Ammon's horn (tissue), 1 donor: ENCODE data around the gene TNFSF13.

ENCODE experiments used
- DNase-seq: peaks from one replicate; pipeline ENCODE4 v3.0.0-alpha.2; 2016; ENCODE audit warnings: low spot score

TNFSF13 gene

DNA sequence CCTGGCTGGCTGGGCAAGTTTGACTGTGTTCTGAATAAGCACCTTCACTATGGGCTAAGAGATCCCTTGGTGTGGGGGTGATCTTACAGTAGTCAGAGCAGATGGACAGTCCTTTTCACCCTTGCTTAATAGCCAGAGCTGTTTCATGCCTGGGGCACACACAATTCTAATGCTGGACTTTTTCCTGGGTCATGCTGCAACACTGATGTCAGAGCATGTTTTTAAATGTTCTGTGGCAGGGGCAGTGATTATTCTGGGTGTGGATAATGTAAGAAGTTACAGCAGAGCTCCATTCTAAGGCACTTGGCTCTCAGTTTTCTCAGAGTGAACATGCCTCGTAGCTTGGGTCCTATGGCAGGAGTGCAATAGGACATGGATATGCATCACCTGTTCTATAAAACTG, 16.9 kb downstream of the TNFSF13 start:
- no peak for DNase-seq

DNA sequence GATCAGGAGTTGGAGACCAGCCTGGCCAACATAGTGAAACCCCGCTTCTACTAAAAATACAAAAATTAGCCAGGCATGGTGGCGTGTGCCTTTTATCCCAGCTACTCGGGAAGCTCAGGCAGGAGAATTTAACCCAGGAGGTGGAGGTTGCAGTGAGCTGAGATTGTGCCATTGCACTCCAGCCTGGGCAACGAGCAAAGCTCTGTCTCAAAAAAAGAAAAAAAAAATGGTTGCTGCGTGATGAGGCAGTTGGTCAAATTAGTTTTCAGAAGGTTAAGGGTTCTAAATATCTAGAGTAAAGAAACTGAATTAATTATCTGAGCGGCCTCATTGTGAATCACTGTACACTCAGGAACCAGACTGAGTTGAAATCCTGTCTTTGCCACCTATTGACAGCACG, 17.4 kb downstream of the TNFSF13 start:
- DNase-seq, result no peak

DNA sequence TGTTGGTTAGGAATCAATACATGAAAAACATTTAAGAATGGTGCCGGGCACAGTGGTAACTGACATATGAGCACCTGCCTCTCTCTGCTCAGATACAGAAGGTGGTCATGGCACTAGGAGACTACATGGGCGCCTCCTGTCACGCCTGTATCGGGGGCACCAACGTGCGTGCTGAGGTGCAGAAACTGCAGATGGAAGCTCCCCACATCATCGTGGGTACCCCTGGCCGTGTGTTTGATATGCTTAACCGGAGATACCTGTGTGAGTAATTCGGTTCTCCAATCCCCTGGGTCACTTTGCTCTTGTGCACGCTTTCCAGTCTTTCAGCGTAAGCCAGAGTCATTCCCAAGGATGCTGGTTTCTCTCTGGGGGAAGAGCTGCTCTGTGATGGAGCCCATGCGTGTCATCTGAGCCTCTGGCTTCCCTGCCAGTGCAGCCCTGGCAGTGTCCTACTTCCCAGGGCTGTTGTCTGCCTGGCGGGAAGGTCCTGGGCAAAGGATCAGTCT, 17.9 kb downstream of the TNFSF13 start:
- no peak for DNase-seq

DNA sequence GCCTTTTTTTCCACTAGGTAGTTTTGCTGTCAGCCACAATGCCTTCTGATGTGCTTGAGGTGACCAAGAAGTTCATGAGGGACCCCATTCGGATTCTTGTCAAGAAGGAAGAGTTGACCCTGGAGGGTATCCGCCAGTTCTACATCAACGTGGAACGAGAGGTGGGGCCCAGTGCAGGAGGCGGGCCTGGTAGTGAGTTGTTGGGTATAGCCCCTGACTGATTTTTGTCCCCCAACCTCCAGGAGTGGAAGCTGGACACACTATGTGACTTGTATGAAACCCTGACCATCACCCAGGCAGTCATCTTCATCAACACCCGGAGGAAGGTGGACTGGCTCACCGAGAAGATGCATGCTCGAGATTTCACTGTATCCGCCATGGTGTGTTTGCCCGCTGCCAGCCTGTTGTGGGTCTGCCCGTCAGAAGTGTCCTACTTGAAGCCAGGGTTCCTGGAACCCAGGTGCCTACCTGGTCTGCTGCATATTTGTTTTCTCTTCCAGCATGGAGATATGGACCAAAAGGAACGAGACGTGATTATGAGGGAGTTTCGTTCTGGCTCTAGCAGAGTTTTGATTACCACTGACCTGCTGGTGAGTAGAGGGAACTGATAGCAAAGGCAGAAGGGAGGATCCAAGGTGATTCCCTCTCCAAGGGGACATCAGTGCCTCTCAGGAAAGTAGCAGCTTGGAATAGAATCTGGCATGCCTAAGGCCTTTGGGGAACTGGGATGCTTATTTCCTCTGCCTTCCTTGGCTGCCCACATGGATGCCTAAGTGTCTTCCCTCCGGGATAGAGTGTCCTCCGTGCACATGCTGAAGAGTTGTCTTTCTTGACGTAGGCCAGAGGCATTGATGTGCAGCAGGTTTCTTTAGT, 19.0 kb downstream of the TNFSF13 start:
- no peak for DNase-seq

DNA sequence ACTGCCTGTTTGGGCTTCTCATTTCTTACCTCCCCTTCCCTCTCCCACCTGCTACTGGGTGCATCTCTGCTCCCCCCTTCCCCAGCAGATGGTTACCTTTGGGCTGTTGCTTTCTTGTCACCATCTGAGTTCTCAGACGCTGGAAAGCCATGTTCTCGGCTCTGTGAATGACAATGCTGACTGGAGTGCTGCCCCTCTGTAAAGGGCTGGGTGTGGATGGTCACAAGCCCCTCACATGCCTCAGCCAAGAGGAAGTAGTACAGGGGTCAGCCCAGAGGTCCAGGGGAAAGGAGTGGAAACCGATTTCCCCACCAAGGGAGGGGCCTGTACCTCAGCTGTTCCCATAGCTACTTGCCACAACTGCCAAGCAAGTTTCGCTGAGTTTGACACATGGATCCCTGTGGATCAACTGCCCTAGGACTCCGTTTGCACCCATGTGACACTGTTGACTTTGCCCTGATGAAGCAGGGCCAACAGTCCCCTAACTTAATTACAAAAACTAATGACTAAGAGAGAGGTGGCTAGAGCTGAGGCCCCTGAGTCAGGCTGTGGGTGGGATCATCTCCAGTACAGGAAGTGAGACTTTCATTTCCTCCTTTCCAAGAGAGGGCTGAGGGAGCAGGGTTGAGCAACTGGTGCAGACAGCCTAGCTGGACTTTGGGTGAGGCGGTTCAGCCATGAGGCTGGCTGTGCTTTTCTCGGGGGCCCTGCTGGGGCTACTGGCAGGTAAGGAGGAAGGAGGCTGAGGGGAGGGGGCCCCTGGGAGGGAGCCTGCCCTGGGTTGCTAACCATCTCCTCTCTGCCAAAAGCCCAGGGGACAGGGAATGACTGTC, 20.7 kb downstream of the TNFSF13 start, which contains the start of gene CD68:
Gene CD68, plus strand, starts transcription at position 638 of the 833 bp plus-strand sequence. Its CDS starts 40 bp downstream, at position 678.
- peak; percentile 70 for DNase-seq

DNA sequence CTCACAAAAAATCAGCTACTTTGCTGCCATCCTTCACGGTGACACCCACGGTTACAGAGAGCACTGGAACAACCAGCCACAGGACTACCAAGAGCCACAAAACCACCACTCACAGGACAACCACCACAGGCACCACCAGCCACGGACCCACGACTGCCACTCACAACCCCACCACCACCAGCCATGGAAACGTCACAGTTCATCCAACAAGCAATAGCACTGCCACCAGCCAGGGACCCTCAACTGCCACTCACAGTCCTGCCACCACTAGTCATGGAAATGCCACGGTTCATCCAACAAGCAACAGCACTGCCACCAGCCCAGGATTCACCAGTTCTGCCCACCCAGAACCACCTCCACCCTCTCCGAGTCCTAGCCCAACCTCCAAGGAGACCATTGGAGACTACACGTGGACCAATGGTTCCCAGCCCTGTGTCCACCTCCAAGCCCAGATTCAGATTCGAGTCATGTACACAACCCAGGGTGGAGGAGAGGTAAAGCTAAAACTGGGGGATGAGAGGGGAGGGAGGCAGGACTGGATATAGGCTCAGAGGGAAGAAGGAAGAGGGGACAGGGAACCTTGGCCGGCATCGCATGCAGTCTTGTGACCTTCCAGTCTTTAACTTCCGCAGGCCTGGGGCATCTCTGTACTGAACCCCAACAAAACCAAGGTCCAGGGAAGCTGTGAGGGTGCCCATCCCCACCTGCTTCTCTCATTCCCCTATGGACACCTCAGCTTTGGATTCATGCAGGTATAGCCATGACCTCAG, 21.5 kb downstream of the TNFSF13 start:
- DNase-seq, result no peak

DNA sequence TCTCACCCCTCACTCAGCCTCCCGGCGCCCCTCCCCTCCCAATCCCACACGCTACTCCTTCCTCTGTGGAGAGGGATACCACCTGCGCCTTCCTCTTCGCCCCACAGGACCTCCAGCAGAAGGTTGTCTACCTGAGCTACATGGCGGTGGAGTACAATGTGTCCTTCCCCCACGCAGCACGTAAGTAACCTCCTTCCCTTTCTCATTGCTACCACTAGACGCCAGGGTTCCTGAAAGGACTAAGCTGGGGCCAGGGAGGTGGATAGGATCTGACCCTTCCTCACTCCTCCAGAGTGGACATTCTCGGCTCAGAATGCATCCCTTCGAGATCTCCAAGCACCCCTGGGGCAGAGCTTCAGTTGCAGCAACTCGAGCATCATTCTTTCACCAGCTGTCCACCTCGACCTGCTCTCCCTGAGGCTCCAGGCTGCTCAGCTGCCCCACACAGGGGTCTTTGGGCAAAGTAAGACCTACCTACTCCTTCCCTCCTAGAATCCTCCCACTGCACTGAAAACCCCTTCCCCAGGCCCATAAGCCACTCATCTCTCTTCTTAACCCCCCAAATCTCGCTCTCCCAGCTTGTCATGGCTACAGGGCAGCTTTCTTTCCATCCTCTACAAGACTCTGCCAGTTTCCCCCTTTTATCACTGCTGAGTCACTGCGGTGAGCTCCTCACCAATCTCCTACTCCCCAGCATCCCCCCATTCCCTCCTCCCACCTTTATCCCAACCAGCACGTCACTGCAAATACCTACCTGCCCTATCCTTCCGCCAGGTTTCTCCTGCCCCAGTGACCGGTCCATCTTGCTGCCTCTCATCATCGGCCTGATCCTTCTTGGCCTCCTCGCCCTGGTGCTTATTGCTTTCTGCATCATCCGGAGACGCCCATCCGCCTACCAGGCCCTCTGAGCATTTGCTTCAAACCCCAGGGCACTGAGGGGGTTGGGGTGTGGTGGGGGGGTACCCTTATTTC, 22.3 kb downstream of the TNFSF13 start:
- DNase-seq, result no peak

DNA sequence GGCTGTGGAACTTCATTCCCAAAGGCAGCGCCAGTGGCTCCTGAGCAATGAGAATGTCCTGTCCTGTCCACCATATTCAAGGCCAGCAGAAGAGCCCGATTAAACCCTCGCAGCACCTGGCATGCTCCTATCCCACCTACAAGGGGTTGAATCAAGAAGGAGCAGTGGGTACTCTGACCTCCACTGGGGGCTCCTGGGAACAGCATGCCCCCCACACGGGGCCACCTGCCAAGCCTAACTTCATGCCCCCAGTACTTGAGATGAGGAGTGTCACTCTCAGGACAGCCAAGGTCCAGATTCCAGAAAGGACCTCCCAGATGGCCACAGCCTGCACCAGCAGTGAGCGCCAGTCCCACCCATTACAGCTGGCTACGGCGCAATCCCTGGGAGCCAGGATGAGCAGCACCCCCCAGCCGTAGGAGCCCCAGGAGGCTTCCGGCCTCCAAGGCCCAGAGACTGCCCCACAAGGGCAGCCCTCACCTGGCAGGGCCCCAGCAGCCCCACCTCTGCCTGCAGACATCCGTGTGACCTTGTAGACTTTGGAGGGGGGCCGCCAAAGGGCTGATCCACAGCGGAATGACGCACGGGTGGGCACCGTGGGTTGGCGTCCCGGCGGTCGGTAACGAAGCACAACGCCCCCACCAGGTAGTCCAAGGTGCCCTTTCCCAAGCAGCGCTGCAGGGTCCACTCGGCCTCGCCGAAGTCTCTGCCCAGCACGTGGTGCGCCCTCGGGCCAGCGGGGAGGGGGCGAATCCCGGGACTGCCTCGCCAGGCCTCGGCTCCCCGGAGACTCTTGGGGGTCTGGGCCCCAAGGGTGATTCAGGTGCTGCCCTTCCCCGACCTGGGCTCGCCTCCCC, 24.1 kb downstream of the TNFSF13 start:
- DNase-seq, result no peak

DNA sequence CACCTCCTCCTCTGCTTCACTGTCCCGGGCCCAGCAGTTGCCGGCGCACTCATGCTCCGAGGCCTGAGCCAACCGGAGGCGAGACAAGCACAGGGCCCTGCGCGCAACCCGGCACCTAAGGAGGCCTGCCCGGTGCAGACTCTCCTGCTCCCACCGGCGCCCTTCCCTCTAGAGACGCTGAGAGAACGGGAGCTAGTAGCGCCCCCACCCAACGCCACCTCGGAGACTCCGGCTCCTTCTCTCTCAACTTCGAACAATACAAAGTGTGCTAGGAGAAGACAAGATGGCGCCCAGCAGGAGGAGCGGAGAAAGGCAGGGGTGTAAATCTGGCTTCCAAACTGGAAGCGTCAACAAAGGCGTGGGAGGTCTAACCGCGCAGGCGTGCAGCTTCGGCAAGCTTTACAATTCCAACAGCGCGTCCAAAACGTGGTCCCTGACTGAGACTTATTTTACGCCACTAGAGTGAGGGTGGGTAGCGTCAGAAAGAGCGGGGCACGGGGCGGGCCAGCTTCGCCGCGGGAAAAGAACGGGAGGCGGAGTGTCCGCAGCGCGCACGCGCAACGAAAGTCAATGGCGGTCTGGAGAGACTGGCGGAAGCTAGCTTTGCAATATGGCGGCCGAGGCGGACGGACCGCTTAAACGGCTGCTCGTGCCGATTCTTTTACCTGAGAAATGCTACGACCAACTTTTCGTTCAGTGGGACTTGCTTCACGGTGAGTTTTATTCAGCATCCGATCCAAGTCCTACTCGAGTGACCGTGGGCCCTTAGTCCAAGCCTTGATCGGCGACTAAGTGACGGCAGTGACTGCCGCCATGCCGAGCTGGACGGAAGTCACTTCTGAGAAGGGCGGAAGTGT, 24.9 kb downstream of the TNFSF13 start, which contains the start of gene MPDU1:
Gene MPDU1, plus strand, starts transcription at position 600 of the 857 bp plus-strand sequence. Its CDS starts 11 bp downstream, at position 611.
- peak; percentile 97 for DNase-seq

DNA sequence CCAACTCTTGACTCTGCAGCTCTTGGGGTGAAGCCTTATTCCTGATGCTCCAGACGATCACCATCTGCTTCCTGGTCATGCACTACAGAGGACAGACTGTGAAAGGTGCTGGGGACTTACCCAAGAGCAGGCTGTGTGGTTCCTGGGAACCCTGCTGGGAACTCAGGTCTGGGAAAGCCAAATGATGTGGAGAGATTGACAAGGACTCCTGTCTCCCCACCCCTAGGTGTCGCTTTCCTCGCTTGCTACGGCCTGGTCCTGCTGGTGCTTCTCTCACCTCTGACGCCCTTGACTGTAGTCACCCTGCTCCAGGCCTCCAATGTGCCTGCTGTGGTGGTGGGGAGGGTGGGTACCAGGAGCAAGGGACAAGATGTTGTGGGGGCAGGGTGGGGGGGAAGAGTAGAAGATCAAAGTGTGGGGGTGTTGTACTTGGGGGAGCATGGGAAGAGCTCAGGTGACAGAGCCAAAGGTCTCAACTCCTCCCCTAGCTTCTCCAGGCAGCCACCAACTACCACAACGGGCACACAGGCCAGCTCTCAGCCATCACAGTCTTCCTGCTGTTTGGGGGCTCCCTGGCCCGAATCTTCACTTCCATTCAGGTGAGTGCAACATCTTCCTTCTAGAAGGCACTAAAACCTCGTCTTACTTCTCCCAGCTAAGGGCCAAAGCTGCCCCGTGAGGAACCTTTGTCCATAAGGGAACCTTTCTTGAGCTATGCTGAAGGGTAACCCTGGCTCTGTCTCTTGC, 28.3 kb downstream of the TNFSF13 start:
- DNase-seq, result no peak

DNA sequence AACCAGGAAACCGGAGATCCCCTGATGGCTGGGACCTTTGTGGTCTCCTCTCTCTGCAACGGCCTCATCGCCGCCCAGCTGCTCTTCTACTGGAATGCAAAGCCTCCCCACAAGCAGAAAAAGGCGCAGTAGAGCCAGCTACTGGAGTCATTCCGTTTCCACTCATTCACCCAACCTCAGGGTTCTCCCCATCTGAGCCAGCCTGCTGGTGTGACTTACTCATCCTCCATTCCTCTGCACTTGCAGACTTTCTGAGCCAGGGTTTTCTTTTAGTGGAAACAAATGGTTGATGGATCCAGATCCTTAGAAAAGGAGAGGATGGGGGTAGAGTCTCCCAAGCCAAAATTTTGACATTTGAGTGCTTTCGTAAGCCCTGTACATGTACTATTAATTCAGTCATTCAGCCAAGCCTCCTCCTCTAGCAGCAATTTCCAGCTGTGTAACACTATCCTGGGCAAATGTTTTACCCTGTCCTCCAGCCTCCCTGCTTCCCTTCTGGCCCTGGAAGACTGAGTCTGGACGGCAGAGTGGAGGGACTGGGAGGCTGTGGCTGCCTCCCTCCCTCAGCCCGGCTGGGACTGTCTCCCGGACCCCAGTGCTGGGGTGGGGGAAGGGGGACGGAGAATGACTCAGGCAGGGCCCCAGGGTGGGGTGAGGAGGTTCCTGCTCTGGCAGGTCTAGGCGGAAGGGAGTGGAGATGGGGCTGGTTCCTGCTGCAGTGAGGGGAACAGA, 29.0 kb downstream of the TNFSF13 start:
- DNase-seq, result no peak

DNA sequence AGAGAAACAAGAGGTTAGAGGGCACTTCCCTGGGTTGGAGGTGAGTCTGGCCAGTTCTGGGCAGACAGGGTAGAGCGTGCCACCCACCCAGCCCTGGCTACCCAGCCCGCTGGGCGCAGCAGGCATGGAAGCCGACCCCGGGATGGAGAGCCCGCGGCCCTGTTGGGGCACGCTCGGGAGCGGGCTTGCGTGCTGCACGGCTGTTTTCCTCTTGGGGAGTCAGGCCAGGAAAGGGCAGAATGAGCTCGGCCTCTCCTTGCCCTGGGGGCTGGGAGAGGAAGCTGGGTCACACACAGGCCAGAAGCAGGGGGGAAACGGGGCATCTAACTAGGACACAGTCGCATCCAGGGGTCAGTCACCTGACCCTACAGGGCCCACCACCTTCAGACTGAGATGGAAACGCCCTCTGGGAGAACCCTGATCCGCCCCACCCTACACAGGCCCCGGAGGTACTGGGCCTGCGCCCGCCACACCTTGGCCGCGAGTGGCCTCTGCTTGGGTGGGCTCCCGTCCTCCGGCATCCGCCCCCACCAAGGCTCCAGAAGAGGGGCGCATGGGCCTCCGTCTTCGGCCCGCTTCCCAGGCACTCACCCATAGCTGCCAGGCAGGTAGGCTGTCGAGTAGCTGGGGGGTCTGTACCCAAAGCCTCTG, 30.1 kb downstream of the TNFSF13 start:
- DNase-seq, result no peak

DNA sequence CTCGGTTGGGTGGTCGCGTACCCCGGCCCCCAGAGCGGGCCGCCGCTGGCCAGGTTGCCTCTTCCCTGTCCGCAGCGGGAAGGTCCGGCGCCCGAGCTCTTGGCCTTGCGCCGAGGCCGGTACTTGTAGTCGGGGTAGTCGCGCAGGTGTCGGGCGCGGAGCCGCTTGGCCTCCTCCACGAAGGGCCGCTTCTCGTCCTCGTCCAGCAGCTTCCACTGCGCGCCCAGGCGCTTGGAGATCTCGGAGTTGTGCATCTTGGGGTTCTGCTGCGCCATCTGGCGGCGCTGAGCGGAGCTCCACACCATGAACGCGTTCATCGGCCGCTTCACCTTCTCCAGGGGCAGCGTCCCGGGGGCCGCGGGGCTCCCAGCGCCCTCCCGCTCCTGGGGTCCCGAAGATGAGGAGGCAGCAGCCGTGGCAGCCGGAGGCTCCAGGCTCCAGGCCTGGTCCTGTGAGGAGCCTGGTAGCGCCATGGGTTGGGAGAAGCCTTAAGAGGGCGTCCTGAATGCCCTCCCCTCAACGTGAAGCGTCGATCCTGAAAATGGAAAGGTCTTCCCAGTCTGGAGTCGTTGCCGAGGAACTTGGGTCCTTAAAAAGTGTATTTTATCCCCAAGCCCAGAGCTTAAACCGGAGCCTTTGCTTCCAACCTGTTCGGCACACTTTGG, 30.8 kb downstream of the TNFSF13 start:
- peak; percentile 92 for DNase-seq

DNA sequence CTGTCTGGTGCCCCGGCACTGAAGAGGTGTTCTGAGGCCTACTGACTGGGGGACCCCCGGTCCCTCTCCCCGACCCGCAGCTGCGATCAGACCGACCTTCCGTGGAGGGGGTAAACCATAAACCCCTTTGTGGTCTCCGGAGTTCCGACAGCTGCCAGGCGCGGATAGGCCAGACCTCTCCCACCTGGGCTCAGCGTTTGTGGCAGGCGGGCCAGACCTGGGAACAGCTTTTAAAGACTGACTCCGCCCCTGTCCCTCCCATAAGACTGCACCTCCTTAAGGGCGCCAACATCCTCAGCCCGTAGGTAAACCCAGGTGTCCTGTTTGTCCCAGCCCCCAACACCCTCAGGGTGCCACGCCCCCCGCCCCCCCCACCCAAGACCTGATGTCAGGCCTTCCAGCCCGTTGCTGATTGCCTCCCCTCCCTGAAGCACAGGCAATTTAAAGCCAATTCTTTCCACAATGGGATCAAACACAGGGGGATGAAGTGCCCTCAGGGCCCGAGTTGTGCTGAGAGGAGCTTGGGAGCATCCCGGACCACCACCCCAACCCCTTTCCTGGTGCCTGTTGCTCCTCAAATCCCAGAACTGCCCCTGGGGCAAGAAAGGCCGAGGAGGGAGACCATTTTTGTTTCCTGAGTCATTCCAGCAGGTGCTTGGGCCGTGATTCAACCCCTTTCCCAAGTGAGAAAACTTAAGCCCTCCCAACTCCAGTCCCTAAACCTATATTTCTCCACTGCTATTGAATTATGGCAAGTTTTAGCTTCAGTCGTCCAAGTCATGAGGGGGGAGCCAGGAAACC, 31.5 kb downstream of the TNFSF13 start, which contains the start of gene SOX15:
Gene SOX15, minus strand, starts transcription at position 204 of the 801 bp plus-strand sequence. CDS start 418 bp downstream, outside the sequence.
- no peak for DNase-seq

DNA sequence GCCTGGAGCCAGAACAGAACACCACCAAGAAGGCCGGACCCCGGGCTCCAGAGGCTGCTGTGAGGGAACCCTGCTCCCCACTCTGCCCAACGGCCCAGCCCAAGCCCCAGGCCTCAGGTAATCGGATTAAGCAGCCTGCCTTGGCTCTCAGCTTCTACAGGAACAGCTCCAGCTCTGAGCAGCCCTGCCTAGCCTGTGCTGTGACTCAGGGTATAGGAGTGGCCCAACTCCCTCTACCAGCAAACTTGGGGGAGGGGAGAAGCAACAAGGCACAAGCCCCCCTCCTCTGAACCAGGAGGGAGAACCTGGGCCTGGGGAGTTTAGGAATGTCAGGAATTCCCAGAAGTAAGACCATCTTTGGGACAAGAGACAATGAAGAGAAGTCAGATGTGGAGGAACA, 32.2 kb downstream of the TNFSF13 start:
- no peak for DNase-seq
